A204.1 (cell line): ENCODE data around the gene RSPH6A.
"Not testable (repeated sequence)": the region's sequence is repeated elsewhere in the genome, so short reads cannot be mapped to it uniquely, and the experiment has no call there.

ENCODE experiments used
- FAIRE-seq: peaks from 2 replicates; lab custom pipeline; 2012; peaks lifted over from hg19 to GRCh38; lab: Jason Lieb, UNC

The RSPH6A gene

DNA sequence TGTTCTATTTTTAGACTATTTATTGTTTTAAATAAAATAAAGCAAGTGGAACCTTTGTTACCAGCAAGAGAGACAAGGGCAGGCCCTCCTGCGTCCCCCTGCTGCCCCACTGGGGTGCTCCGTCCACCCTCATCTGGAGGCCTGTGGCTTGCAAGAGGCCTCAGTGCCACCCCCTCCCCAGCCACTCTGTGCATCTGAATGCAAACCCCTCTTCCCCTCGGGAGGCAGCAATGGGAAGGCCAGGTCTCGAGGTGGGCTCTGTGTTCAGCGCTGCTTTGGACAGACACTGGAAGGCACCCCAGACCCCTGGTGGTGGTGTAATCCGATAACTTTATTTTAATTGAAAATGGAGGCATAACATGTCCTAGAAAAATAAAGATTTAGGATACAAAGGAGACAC, 50.6 kb downstream of the RSPH6A start:
- FAIRE-seq: no peak

DNA sequence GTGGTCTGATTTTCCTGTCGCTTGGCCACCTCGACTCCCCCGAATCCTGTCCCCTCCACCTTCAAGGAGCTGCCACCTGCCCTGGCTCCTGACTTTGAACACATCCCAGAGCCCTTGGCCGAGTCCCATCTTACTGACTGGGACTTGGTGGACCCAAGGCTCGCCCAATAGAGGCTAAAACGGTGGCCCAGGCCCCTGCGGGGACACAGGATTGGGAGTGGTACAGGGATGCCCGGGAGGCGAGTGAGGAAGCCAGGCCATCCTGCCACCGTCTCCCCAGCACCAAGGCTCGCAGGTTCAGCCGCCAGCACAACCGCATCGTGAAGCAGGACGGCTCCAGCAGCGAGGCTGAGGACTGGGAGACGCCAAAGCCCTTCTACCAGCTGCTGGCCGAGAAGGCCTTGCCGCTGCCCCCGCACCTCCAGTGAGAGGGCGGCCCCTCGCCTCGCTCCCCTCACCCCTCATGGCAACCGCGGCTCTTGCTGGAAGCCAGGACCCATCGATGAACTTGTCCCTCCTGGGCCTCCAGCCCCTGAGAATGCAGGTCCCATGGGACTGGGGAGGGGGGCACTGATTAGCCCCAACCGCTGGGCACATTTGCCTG, 51.3 kb downstream of the RSPH6A start:
- no peak for FAIRE-seq

DNA sequence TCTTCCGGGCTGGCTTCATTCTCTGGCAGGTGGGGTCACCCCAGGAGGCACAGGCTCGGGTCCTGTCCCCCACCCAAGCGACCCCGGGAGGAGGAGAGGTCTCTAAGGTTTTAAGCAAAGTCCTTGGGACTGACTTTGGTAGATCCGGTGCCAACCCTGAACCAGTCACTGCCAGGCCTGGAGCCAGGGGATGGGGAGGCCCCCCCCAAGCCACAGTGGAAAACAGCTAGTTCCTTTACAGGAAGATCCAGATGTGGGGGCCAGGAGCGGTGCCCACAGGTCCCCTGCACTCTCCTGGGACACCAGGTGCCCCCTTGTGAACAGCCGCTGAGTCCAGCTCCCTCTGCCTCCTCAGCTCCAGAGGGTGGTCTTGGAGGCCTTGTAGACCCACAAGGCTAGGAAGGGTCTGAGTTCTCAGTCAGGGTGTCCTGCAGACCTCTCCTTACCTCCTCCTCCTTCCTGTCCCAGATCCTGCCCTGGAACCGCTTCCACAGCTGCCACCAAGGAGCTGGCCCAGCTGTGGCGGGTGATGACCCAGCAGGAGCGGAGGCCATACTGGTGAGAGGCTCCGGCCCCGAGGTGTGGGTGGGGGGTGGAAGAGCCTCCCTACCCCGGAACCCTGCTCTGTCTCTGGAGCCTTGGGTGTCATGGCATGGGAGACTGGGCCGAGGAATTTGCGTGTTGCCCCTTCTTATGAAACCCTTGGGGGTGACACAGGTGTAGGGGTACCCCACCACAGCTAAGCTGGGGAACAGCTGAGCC, 52.1 kb downstream of the RSPH6A start:
- FAIRE-seq: no peak

DNA sequence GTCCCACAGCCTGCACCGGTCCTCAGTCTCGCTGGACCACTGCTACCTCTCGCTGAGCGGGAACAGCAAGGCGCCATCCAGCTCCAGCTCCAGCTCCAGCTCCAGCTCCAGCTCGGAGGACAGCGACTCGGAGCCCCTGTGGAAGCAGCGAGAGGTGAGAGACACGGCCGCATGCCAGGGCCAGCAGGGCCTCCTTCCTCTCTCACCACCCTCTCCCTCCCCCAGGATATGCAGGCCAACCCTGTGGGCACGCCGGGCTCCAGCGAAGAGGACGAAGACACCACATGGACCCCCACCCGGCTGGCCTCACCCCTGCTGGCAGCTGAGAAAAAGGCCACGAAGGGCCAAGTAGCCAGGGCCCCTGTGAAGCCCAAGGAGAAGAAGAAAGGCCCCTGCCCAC, 53.4 kb downstream of the RSPH6A start:
- no peak for FAIRE-seq

DNA sequence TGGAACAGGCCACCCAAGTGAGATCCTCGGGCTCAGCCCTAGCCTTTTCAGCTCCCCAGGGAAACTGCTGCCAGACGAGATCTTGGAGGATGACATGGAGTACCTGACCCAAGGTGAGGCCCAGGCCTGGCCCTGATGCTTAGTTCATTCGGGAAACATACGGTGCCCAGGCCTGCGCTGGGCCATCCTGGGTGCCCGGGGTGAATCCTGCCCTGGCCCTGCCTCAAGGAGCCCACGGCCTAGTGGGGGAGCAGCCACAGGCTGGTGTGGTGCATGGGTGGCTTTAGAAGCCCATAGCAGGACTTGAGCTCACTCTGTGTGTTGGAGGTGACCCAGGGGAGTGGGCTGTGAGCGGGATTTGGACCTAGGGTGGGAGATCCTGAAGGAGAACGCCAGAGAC, 56.2 kb downstream of the RSPH6A start:
- FAIRE-seq: no peak

DNA sequence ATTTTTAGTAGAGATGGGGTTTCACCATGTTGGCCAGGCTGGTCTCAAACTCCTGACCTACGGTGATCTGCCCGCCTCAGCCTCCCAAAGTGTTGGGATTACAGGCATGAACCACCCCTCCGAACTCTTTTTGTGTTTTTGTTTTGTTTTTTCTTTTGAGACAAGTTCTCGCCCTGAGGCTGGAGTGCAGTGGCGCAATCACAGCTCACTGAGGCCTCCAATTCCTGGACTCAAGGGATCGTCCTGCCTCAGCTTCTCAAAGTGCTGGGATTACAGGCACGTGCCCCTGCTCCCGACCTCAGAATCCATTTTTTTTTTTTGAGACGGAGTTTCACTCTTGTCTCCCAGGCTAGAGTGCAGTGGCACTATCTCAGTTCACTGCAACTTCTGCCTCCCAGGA, 57.4 kb downstream of the RSPH6A start:
- no peak for FAIRE-seq

DNA sequence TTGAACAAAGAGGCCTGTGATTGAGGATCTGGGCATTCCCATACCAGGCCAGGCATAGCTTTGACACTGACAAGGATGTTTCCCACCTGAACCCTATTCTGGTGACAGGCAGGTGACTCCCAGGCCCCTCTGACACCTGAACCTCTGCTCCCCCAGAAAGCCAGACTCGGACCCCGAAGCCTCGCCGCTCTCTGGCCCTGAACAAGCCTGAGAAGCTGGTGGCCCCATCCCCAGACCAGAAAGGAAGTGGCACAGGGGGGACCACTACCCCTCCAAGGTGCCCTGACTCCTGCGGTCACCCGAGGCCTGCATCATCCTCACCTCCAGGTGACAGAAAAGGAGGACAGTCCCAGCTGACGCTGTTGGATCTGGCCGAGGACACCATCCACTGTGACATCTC, 60.8 kb downstream of the RSPH6A start:
- no peak for FAIRE-seq

DNA sequence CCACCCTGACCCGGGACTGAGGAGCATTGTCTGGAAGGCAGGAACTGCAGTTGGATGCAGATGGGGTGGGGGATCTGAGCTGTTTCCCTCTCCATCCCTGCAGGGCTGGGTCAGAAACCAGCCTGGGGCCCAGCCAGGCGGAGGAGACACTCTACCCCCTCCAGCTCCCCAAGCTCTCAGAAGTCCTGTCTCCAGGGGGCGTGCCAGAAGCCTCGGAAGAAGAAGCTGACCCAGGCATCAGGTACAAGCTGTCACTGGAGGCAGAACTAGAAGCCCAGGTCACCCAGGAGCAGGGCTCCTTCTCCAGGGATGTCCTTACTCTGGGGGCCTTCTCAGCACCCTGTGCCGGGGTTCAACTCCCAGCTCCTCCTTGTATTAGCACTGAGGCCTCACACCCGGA, 61.6 kb downstream of the RSPH6A start:
- FAIRE-seq: no peak

DNA sequence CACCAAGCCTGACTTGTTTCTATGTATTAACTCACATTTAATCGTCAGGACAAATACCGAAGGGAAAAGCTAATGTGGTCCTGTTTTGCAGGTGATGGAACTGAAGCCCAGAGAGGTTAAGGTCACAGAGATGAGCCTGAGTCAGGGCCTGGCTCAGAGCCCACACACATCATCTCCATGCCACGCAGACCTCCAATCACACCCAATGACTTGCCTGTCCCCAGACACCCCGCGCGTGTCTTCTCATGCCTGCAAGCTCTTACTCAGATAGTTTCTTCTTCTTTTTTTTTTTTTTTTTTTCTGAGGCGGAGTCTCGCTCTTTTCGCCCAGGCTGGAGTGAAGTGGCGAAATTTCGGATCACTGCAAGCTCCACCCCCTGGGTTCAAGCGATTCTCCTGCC, 62.5 kb downstream of the RSPH6A start:
- FAIRE-seq: no peak

DNA sequence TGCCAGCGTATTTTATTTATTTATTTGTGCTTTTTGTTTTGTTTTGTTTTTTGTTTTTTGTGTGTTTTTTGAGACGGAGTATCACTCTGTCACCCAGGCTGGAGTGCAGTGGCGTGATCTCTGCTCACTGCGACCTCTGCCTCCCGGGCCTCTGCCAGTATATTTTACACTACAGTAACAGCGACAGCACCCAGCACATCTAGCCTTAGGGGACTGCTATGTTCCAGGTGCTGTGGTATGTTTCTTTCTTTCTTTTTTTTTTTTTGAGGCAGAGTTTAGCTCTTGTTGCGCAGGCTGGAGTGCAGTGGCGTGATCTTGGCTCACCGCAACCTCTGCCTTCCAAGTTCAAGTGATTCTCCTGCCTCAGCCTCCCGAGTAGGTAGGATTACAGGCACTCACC, 63.6 kb downstream of the RSPH6A start:
- FAIRE-seq: not testable (repeated sequence)

DNA sequence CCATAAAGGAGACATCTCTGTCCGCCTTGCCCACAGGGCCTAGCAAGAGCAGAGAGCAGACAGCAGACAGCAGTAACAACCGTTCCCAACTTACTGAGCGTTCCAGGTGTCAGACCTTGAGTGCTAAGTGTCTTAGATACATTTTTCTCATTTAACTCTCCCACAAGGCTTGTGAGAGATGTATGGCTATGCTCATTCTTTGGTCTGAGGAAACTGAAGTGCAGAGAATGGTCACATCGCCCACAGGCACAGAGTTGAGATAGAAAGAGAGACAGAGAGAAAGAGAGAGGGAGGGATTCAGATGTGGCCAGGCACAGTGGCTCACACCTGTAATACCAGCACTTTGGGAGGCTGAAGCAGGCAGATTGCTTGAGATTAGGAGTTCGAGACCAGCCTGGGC, 67.6 kb downstream of the RSPH6A start:
- FAIRE-seq: no peak

DNA sequence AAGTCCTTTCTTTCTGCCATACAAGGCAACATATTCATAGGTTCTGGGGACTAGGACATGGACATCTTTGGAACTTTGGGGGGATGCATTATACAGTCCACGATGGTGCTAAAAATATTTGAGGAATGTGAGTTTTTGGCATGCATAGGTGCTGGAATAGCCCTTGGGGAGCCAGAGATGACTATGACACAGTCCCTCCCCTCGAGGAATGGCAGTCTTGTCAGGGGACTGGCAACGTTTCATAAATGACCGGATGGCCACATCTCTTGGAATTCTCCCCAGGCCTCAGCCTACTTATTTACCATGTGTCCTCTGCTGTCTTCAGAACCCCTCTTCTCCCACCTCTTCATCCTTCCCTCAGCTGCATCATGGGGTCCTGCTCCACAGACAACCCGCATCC, 68.2 kb downstream of the RSPH6A start:
- no peak for FAIRE-seq
